Left lung (tissue), 10 donors: Measurements from ENCODE around the gene ATP2B1. TPM values are rescaled to one million over a fixed set of nuclear protein-coding genes. Genes with fewer than 3 reads are reported as not detected.

Source experiments
- ATAC-seq: fragments of 200-7000 bp; cut with Tn5 transposase; one replicate; pipeline ENCODE4 v1.9.1; 2020; ENCODE audit warnings: moderate library complexity
- DNase-seq, 4 donors: peaks; one replicate each; pipeline ENCODE4 v3.0.0-alpha.2; 2013 to 2020
- H3K27ac ChIP-seq, 2 donors: fragments of 200-600 bp; sonication (generic) in 1 of 2; one replicate each; pipeline versions ENCODE4 v1.5.0 to v1.8.0; 2020 to 2021
- H3K27me3 ChIP-seq, 2 donors: fragments of 200-600 bp; sonication (generic) in 1 of 2; one replicate each; pipeline versions ENCODE4 v1.5.0 to v1.8.0; 2020 to 2021
- H3K36me3 ChIP-seq, 2 donors: fragments of 200-600 bp; sonication (generic) in 1 of 2; one replicate each; pipeline versions ENCODE4 v1.5.0 to v1.8.0; 2020 to 2021
- H3K4me1 ChIP-seq, 2 donors: fragments of 200-600 bp; one replicate each; pipeline ENCODE4 v1.8.0; 2021
- H3K4me3 ChIP-seq, 2 donors: fragments of 200-600 bp; sonication (generic) in 1 of 2; one replicate each; pipeline versions ENCODE4 v1.5.0 to v1.8.0; 2020 to 2021; ENCODE audit warnings: mild to moderate bottlenecking in 1 of 2
- H3K9me3 ChIP-seq, 2 donors: fragments of 200-600 bp; sonication (generic) in 1 of 2; one replicate each; pipeline versions ENCODE4 v1.5.0 to v1.8.0; 2020 to 2021
- CTCF ChIP-seq, 2 donors: fragments of 200-600 bp; sonication (generic) in 1 of 2; IDR thresholded peaks; one replicate each; pipeline versions ENCODE4 v1.5.0 to v1.8.0; 2021; ENCODE audit warnings: antibody characterized with exemption in 2 of 2
- intact Hi-C, 2 donors: fragments of 100-400 bp; cut with DNase I; formaldehyde crosslinking; loops; one replicate each; pipeline versions ENCODE4 v1.11.2 to v1.14.2; 2022
- polyA plus RNA-seq, 6 donors: library from polyadenylated mRNA; unstranded; fragments of 120-200 nt; gene quantifications; one replicate each; pipeline ENCODE4 v1.2.1, GENCODE V29; 2013; ENCODE audit not compliant: insufficient read length in 6 of 6
- total RNA-seq, 2 donors: library from RNA; stranded (reverse); fragmentation: NEBNext Ultra II Directional; extraction: Animal tissue kit (Norgen Biotek cat#: 25700); gene quantifications; one replicate each; pipeline ENCODE4 v1.2.1, GENCODE V29; 2021
- donor health status: DM: no; HTN: yes; CAD: no.
- donor health status: DM: no; HTN: no; CAD: no.

The ATP2B1 gene
- total and polyA plus RNA-seq, 8 donors, result 29.4 to 96.6 (median 88.7) TPM

GRCh38 chr12:89686311-89686710, 22.3 kb downstream of the ATP2B1 start:
- peaks cover 0 to 11% of the 10 kb centered on the region in 2 donors for H3K4me1 ChIP-seq
- no peaks in the 10 kb centered on the region for H3K27me3 ChIP-seq
- no peak for DNase-seq
- H3K4me3 ChIP-seq, result no peak overlapping the region
- TF ChIP-seq CTCF (IDR thresholded peaks at IDR 0.05), result no peak
- H3K27ac ChIP-seq, result no peak overlapping the region
- H3K36me3 ChIP-seq, result no peaks in the 10 kb centered on the region
- peaks cover 0 to 17% of the 10 kb centered on the region in 2 donors for H3K9me3 ChIP-seq
- intact Hi-C loops, result no loop called here
- no peak for ATAC-seq

- H3K4me3 ChIP-seq, result no peak overlapping the region
- no peaks in the 10 kb centered on the region for H3K36me3 ChIP-seq
- intact Hi-C loops, result no loop called here
- ATAC-seq (peak; percentile 74), DNase-seq (peak in 1 of 4 donors; percentile 31)
- H3K4me1 ChIP-seq, result peaks cover 0 to 7% of the 10 kb centered on the region in 2 donors
- TF ChIP-seq CTCF (IDR thresholded peaks at IDR 0.05), result no peak
- no peak overlapping the region for H3K27ac ChIP-seq
- H3K27me3 ChIP-seq, result no peaks in the 10 kb centered on the region
- peaks cover 0 to 25% of the 10 kb centered on the region in 2 donors for H3K9me3 ChIP-seq
These were observed 23.2 kb downstream of the ATP2B1 start for GRCh38 chr12:89685363-89685972.

DNA sequence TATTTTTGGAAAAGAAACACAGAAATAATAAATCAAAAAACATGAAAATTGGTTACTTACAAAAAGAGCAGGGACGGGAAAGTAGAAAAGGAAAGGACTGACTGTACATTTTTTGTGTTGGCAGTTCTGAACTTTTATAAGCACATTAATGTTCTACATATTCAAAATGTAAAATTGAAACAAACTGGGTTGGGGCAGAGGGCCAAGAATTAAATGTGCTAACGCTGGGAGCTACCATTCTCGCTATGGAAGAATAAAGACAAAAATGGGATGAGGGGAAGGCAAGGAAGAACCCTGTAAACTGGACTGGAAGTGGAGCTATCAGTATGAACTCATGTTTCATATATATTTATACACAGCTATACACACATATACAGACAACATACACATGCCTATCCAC, 24.5 kb downstream of the ATP2B1 start:
- peaks cover 0 to 7% of the 10 kb centered on the region in 2 donors for H3K4me1 ChIP-seq
- no peaks in the 10 kb centered on the region for H3K27me3 ChIP-seq
- no peak overlapping the region for H3K4me3 ChIP-seq
- H3K9me3 ChIP-seq, result peaks cover 0 to 31% of the 10 kb centered on the region in 2 donors
- no peak for TF ChIP-seq CTCF (IDR thresholded peaks at IDR 0.05)
- intact Hi-C loops, result no loop called here
- DNase-seq, result no peak
- H3K27ac ChIP-seq, result no peak overlapping the region
- no peak for ATAC-seq
- no peaks in the 10 kb centered on the region for H3K36me3 ChIP-seq

DNA sequence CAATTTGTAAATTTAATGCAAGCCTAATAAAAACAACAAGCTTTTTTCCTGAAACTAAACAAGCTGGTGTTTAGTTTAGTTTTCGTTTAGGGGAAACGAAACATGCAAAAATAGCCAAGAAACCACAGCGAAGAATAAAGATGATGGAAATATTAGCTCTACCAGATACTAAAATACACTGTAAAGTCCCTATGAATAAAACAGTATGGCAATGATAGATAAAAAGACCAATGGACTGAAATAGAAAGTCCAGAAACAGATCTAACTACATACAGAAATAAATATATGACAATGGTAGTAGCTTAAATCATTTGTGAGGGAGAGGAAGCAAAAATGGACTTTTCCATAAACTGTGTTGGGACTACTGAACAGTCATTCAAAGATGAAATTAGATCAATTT, 26.4 kb downstream of the ATP2B1 start:
- Histone ChIP-seq H3K27me3 (no peaks in the 10 kb centered on the region), H3K27ac (no peak overlapping the region), H3K4me1 (no peaks in the 10 kb centered on the region), H3K4me3 (no peak overlapping the region), H3K36me3 (no peaks in the 10 kb centered on the region), H3K9me3 (peaks cover 0 to 31% of the 10 kb centered on the region in 2 donors)
- intact Hi-C loops, result no loop called here
- DNase-seq (no peak), ATAC-seq (no peak)
- no peak for TF ChIP-seq CTCF (IDR thresholded peaks at IDR 0.05)

DNA sequence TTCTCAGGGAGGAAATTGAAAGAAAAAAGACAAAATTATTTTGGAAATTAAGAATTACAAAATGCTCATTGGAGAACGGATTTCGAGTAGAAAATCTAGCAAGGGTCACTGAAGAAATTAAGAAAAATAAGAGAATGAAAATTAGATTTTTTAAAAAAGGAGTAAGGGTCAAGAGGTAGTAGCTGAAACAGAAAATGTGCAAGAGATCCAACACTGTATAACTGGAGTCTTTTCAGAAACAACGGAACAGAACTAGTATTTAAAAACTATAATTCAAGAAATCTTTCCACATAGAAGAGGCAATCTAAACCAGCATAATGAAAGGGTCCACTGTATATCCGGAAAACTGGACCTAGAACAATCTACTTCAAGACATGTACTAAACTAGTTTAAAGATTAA, 28.2 kb downstream of the ATP2B1 start:
- Histone ChIP-seq H3K27ac (no peak overlapping the region), H3K27me3 (no peaks in the 10 kb centered on the region), H3K36me3 (no peaks in the 10 kb centered on the region), H3K4me1 (no peaks in the 10 kb centered on the region), H3K9me3 (peaks cover 0 to 31% of the 10 kb centered on the region in 2 donors), H3K4me3 (no peak overlapping the region)
- no peak for DNase-seq
- intact Hi-C loops, result no loop called here
- no peak for TF ChIP-seq CTCF (IDR thresholded peaks at IDR 0.05)
- ATAC-seq, result no peak
